Activated CD4-positive, alpha-beta T cell treated with anti-CD3 and anti-CD28 coated beads, Interleukin-2, amount 50 U/mL, for 1 hour (primary cell): Measurements from ENCODE around the gene CA12.
"Not testable (repeated sequence)": the region's sequence is repeated elsewhere in the genome, so short reads cannot be mapped to it uniquely, and the experiment has no call there.

Source experiments
- DNase-seq: peaks from one replicate; pipeline ENCODE4 v3.0.0-alpha.2; 2020

Gene CA12

GRCh38 chr15:63357061-63357460, 24.6 kb downstream of the CA12 start:
- DNase-seq = no peak

GRCh38 chr15:63354821-63355650, 26.6 kb downstream of the CA12 start:
- no peak for DNase-seq

- DNase-seq = no peak
These were observed 27.8 kb downstream of the CA12 start for GRCh38 chr15:63353887-63354286.

GRCh38 chr15:63353261-63353660, 28.4 kb downstream of the CA12 start:
- no peak for DNase-seq

GRCh38 chr15:63352808-63353207, 28.8 kb downstream of the CA12 start:
- no peak for DNase-seq

GRCh38 chr15:63351170-63351569, 30.5 kb downstream of the CA12 start:
- no peak for DNase-seq

GRCh38 chr15:63350178-63350621, 31.4 kb downstream of the CA12 start:
- no peak for DNase-seq

GRCh38 chr15:63349621-63350020, 32.0 kb downstream of the CA12 start:
- no peak for DNase-seq

GRCh38 chr15:63349156-63349555, 32.5 kb downstream of the CA12 start:
- no peak for DNase-seq

- DNase-seq = no peak
These were observed 33.3 kb downstream of the CA12 start for GRCh38 chr15:63348392-63348791.

GRCh38 chr15:63347074-63347857, 34.4 kb downstream of the CA12 start:
- no peak for DNase-seq

- no peak for DNase-seq
These were observed 36.3 kb downstream of the CA12 start for GRCh38 chr15:63345391-63345752.

GRCh38 chr15:63344731-63345390, 36.8 kb downstream of the CA12 start:
- no peak for DNase-seq

GRCh38 chr15:63342996-63343562, 38.6 kb downstream of the CA12 start:
- not testable (repeated sequence) for DNase-seq

GRCh38 chr15:63341898-63342297, 39.7 kb downstream of the CA12 start:
- DNase-seq = no peak

GRCh38 chr15:63340878-63341277, 40.8 kb downstream of the CA12 start:
- no peak for DNase-seq

- DNase-seq = no peak
These were observed 41.3 kb downstream of the CA12 start for GRCh38 chr15:63340353-63340752.

GRCh38 chr15:63339836-63340235, 41.8 kb downstream of the CA12 start:
- no peak for DNase-seq

- no peak for DNase-seq
These were observed 42.5 kb downstream of the CA12 start for GRCh38 chr15:63339006-63339766.

GRCh38 chr15:63338170-63338569, 43.5 kb downstream of the CA12 start:
- no peak for DNase-seq

- DNase-seq = no peak
These were observed 44.6 kb downstream of the CA12 start for GRCh38 chr15:63337046-63337445.

- DNase-seq = no peak
These were observed 46.0 kb downstream of the CA12 start for GRCh38 chr15:63335543-63336240.
